ENCODE results near the gene FTO. TPM values are rescaled to one million over a fixed set of nuclear protein-coding genes. Genes with fewer than 3 reads are reported as not detected.

Gene FTO
- total and polyA plus RNA-seq, 2 of the 13 experiments (the other 11 are each of a cell fraction or from before 2014, with no cell fraction given) = 41.6 to 55.8 TPM

DNA sequence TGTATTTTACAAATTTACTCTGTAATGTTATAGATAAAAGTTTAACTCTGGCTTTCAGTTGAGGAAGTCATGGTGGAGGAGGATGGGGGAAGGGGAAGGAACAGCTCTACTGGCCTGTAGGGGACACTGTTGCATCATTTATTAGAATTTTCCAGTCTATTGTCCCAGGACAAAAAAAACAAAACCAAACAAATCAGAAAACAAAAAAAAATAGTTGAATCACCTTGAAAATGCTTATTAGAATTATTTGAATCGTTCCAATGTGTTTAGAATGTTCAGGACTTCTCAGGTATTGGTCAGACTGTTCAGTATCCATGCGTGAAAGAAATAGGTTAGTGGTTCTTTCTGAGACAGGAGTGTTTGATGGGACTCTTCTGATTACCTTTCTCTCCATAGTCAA is 242.0 kb downstream of the FTO start (continued):
- no peak for TF ChIP-seq ZFP36 (IDR thresholded peaks at IDR 0.05; ENCODE audit: borderline replicate concordance, low read depth, low read length, partially characterized antibody)
- TF ChIP-seq, protein P1, sequence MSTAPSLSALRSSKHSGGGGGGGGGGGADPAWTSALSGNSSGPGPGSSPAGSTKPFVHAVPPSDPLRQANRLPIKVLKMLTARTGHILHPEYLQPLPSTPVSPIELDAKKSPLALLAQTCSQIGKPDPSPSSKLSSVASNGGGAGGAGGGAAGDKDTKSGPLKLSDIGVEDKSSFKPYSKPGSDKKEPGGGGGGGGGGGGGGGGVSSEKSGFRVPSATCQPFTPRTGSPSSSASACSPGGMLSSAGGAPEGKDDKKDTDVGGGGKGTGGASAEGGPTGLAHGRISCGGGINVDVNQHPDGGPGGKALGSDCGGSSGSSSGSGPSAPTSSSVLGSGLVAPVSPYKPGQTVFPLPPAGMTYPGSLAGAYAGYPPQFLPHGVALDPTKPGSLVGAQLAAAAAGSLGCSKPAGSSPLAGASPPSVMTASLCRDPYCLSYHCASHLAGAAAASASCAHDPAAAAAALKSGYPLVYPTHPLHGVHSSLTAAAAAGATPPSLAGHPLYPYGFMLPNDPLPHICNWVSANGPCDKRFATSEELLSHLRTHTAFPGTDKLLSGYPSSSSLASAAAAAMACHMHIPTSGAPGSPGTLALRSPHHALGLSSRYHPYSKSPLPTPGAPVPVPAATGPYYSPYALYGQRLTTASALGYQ (CRISPR knock-in tag; IDR thresholded peaks at IDR 0.05) = no peak
- TF ChIP-seq, protein P2, sequence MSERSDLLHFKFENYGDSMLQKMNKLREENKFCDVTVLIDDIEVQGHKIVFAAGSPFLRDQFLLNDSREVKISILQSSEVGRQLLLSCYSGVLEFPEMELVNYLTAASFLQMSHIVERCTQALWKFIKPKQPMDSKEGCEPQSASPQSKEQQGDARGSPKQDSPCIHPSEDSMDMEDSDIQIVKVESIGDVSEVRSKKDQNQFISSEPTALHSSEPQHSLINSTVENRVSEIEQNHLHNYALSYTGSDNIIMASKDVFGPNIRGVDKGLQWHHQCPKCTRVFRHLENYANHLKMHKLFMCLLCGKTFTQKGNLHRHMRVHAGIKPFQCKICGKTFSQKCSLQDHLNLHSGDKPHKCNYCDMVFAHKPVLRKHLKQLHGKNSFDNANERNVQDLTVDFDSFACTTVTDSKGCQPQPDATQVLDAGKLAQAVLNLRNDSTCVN (CRISPR knock-in tag; IDR thresholded peaks at IDR 0.05; ENCODE audit: borderline replicate concordance) = no peak
- TF ChIP-seq, protein P3, sequence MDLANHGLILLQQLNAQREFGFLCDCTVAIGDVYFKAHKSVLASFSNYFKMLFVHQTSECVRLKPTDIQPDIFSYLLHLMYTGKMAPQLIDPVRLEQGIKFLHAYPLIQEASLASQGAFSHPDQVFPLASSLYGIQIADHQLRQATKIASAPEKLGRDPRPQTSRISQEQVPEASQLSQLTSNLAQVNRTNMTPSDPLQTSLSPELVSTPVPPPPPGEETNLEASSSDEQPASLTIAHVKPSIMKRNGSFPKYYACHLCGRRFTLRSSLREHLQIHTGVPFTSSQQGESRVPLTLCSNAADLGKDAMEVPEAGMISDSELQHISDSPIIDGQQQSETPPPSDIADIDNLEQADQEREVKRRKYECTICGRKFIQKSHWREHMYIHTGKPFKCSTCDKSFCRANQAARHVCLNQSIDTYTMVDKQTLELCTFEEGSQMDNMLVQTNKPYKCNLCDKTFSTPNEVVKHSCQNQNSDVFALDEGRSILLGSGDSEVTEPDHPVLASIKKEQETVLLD (CRISPR knock-in tag; IDR thresholded peaks at IDR 0.05; ENCODE audit: low read depth) = no peak
- no peak for TF ChIP-seq ZMAT3 (CRISPR knock-in tag; conservative IDR thresholded peaks at IDR 0.05)
- no peak for TF ChIP-seq SP4 (CRISPR knock-in tag; IDR thresholded peaks at IDR 0.05)
- TF ChIP-seq NR2F1 (CRISPR knock-in tag; IDR thresholded peaks at IDR 0.05) = 0 out of 4 replicates have a peak, but pooled peaks of 1 of the 2 experiments have one; percentile 19
- TF ChIP-seq, protein P4, sequence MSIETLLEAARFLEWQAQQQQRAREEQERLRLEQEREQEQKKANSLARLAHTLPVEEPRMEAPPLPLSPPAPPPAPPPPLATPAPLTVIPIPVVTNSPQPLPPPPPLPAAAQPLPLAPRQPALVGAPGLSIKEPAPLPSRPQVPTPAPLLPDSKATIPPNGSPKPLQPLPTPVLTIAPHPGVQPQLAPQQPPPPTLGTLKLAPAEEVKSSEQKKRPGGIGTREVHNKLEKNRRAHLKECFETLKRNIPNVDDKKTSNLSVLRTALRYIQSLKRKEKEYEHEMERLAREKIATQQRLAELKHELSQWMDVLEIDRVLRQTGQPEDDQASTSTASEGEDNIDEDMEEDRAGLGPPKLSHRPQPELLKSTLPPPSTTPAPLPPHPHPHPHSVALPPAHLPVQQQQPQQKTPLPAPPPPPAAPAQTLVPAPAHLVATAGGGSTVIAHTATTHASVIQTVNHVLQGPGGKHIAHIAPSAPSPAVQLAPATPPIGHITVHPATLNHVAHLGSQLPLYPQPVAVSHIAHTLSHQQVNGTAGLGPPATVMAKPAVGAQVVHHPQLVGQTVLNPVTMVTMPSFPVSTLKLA (IDR thresholded peaks at IDR 0.05) = no peak
- TF ChIP-seq SCMH1 (CRISPR knock-in tag; IDR thresholded peaks at IDR 0.05; ENCODE audit: borderline replicate concordance) = no peak
- TF ChIP-seq, protein P5, sequence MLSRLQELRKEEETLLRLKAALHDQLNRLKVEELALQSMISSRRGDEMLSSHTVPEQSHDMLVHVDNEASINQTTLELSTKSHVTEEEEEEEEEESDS (CRISPR knock-in tag; IDR thresholded peaks at IDR 0.05; ENCODE audit: borderline replicate concordance) = no peak
- TF ChIP-seq, protein P6, sequence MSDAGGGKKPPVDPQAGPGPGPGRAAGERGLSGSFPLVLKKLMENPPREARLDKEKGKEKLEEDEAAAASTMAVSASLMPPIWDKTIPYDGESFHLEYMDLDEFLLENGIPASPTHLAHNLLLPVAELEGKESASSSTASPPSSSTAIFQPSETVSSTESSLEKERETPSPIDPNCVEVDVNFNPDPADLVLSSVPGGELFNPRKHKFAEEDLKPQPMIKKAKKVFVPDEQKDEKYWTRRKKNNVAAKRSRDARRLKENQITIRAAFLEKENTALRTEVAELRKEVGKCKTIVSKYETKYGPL (CRISPR knock-in tag; IDR thresholded peaks at IDR 0.05) = no peak
- no peak for TF ChIP-seq FIP1L1 (IDR thresholded peaks at IDR 0.05; ENCODE audit: borderline replicate concordance, insufficient read depth, low read depth, low read length)
- peak; percentile 47; the same call in 1 of the 2 replicates for TF ChIP-seq ZMYM4 (CRISPR knock-in tag; IDR thresholded peaks at IDR 0.05)
- TF ChIP-seq, protein P7, sequence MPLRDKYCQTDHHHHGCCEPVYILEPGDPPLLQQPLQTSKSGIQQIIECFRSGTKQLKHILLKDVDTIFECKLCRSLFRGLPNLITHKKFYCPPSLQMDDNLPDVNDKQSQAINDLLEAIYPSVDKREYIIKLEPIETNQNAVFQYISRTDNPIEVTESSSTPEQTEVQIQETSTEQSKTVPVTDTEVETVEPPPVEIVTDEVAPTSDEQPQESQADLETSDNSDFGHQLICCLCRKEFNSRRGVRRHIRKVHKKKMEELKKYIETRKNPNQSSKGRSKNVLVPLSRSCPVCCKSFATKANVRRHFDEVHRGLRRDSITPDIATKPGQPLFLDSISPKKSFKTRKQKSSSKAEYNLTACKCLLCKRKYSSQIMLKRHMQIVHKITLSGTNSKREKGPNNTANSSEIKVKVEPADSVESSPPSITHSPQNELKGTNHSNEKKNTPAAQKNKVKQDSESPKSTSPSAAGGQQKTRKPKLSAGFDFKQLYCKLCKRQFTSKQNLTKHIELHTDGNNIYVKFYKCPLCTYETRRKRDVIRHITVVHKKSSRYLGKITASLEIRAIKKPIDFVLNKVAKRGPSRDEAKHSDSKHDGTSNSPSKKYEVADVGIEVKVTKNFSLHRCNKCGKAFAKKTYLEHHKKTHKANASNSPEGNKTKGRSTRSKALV (CRISPR knock-in tag; IDR thresholded peaks at IDR 0.05) = no peak
- TF ChIP-seq KMT2B (CRISPR knock-in tag; IDR thresholded peaks at IDR 0.05) = no peak
- no peak for TF ChIP-seq DNMT3B (CRISPR knock-in tag; conservative IDR thresholded peaks at IDR 0.05)
- no peak for TF ChIP-seq NR1H2 (CRISPR knock-in tag; IDR thresholded peaks at IDR 0.05; ENCODE audit: borderline replicate concordance, low read depth)
- TF ChIP-seq ZZZ3 (CRISPR knock-in tag; IDR thresholded peaks at IDR 0.05; ENCODE audit: borderline replicate concordance) = no peak
- no peak for TF ChIP-seq ZNF629 (CRISPR knock-in tag; conservative IDR thresholded peaks at IDR 0.05)
